Heart right ventricle (tissue), 16 donors: ENCODE data around the gene THRSP. TPM values are rescaled to one million over a fixed set of nuclear protein-coding genes. Genes with fewer than 3 reads are reported as not detected.
A peak's percentile ranks its signal among the peaks of the same experiment; 100 is the strongest.

ENCODE experiments used
- ATAC-seq, 8 donors: fragments of 200-7000 bp; cut with Tn5 transposase; one replicate each; pipeline ENCODE4 v1.9.1; 2020; ENCODE audit warnings: mild to moderate bottlenecking in 8 of 8, moderate library complexity in 8 of 8, moderate number of reproducible peaks in 1 of 8
- DNase-seq, 2 donors: peaks; one replicate each; pipeline ENCODE4 v3.0.0-alpha.2; 2020
- H3K27ac ChIP-seq, 10 donors: fragments of 200-600 bp; sonication (generic) in 2 of 10; one replicate each; pipeline versions ENCODE4 v1.5.0 to v1.8.0; 2020 to 2022; ENCODE audit warnings: mild to moderate bottlenecking in 3 of 10
- H3K27me3 ChIP-seq, 7 donors: fragments of 200-600 bp; one replicate each; pipeline ENCODE4 v1.8.0; 2021 to 2022; ENCODE audit warnings: mild to moderate bottlenecking in 2 of 7
- H3K36me3 ChIP-seq, 9 donors: fragments of 200-600 bp; sonication (generic) in 1 of 9; one replicate each; pipeline versions ENCODE4 v1.5.0 to v1.8.0; 2020 to 2022; ENCODE audit warnings: mild to moderate bottlenecking in 2 of 9
- H3K4me1 ChIP-seq, 9 donors: fragments of 200-600 bp; sonication (generic) in 1 of 9; one replicate each; pipeline versions ENCODE4 v1.5.0 to v1.8.0; 2020 to 2022; ENCODE audit warnings: mild to moderate bottlenecking in 4 of 9
- H3K4me3 ChIP-seq, 10 donors: fragments of 200-600 bp; sonication (generic) in 2 of 10; one replicate each; pipeline versions ENCODE4 v1.5.0 to v1.8.0; 2020 to 2022; ENCODE audit warnings: mild to moderate bottlenecking in 7 of 10, moderate library complexity in 2 of 10
- H3K9me3 ChIP-seq, 11 donors: fragments of 200-600 bp in 10 of 11; sonication (generic) in 2 of 11; one replicate each; pipeline versions ENCODE4 v1.5.0 to v1.8.0; 2013 to 2022; ENCODE audit warnings: mild to moderate bottlenecking in 2 of 11, control low read depth in 1 of 11, moderate library complexity in 1 of 11
- CTCF ChIP-seq, 9 donors: fragments of 200-600 bp; sonication (generic) in 2 of 9; IDR thresholded peaks; one replicate each; pipeline versions ENCODE4 v1.5.0 to v1.8.0; 2021 to 2022; ENCODE audit warnings: antibody characterized with exemption in 9 of 9, mild to moderate bottlenecking in 5 of 9, moderate library complexity in 1 of 9
- WGBS, 2 donors: extraction: QIAGEN DNeasy Blood & Tissue Kit; methylation state at CpG; one replicate each; pipeline ENCODE4 v1.1.7; 2013; ENCODE audit warnings: inconsistent platforms in 1 of 2; 5-methylcytosine and 5-hydroxymethylcytosine counted together
- intact Hi-C, 10 donors: fragments of 100-400 bp; cut with DNase I; formaldehyde crosslinking; loops; one replicate each; pipeline versions ENCODE4 v1.11.1 to v1.14.2; 2022
- polyA plus RNA-seq, 2 donors: library from polyadenylated mRNA; stranded (reverse); fragments of 200-250 nt; gene quantifications; one replicate each; pipeline ENCODE4 v1.2.3, GENCODE V29; 2013
- total RNA-seq, 10 donors: library from RNA; stranded (reverse); fragmentation: NEBNext Ultra II Directional in 3 of 10; extraction: Animal tissue kit (Norgen Biotek cat#: 25700) in 3 of 10; gene quantifications; one replicate each; pipeline versions ENCODE4 v1.2.1 to v1.2.4, GENCODE V29; 2021 to 2023
- donor health status: Arrhythmogenic right ventricular cardiomyopathy.
- donor health status: ischemic (EF 13 %, LVEDD 7.1; RV severe dilation, severe dysfunction).
- donor health status: healthy with polysubstance abuse.
- donor health status: DM: no; HTN: yes; CAD: no.
- donor health status: DM: no; HTN: no; CAD: no.
- donor health status: ischemic (EF 25% LVEDD 6.9; RV normal size, moderate dysfunction).
- donor health status: ischemic (EF 25% LVEDD 5.7; RV mildly dilated, moderate dysfunction).
- donor health status: healthy.
- donor health status: DM: yes; HTN: yes; CAD: no.
- donor health status: Ischemic cardiomyopathy.
- donor health status: ischemic (EF 35%, LVEDD 5.7; RV mildly dilated, moderate dysfunction).
- donor health status: nonischemic (EF 11% LVEDD 7.7; RV severe dilation, severe dysfunction).
- donor health status: DM: yes; HTN: yes; CAD: no.
- donor health status: PGD.
- donor health status: ischemic (EF 29% LVEDD 5.4; RV normal size, mild dysfunction).
- donor health status: nonischemic (EF 23%, LVEDD 6.1; RV moderate dilation, normal function).

THRSP gene
- total and polyA plus RNA-seq, 12 donors = 0.21 to 25.4 (median 4.0) TPM; not detected in 3

- DNase-seq (no peak), ATAC-seq (peak in 1 of 8 donors; percentile 47)
- peaks cover 0 to 6% (median 0%) of the 10 kb centered on the region in 9 donors for H3K4me1 ChIP-seq
- peaks cover 0 to 73% (median 0%) of the 10 kb centered on the region in 9 donors for H3K36me3 ChIP-seq
- H3K4me3 ChIP-seq = no peak overlapping the region
- intact Hi-C loops = no loop called here
- WGBS, 2 donors = 48 to 56% methylated on average over 5 of the region's 5 CpGs
- no peaks in the 10 kb centered on the region for H3K9me3 ChIP-seq
- no peak for TF ChIP-seq CTCF (IDR thresholded peaks at IDR 0.05)
- H3K27ac ChIP-seq = no peak overlapping the region
- no peaks in the 10 kb centered on the region for H3K27me3 ChIP-seq
Observed at GRCh38 chr11:78100261-78100660, 36.6 kb downstream of the THRSP start.

DNA sequence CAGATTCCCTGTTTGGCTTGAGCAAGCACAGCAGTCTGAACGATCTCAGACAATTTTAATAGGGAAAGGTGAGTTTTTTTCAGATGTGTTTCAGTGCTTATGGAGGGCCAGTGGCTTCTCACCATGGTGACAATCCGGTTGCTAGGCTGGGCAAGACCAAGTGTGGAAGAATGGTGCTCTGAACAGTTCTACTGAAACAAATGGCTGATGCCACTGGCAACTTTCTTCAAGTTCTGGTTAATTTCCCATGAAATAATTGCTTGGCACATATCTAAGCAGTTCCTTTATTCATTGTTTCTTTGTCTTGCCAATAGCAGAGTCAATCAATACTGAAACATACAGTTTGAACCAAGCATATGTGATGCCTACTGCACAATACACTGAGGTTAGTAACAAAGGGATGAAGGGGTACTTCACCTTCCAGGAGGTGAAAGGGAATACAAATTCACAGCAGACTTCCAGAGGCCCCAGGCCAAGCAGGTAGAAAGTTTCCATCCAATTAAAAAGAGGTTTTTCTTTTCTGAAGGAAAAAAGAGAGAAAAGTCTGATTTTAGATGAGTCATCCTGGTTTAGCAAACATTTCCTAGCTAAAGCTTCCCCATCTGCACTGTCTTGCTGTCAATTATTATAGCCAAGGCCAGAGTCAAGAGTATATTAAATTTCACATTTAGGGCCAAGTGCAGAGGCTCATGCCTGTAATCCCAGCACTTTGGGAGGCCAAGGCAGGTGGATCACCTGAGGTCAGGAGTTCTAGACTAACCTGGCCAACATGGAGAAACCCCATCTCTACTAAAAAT is 37.2 kb downstream of the THRSP start:
- intact Hi-C loops = no loop called here
- WGBS, 2 donors = 82 to 84% methylated on average over 2 of the region's 2 CpGs
- TF ChIP-seq CTCF (IDR thresholded peaks at IDR 0.05) = no peak

GRCh38 chr11:78109081-78110015 is 45.7 kb downstream of the THRSP start:
- no peak for TF ChIP-seq CTCF (IDR thresholded peaks at IDR 0.05)
- WGBS, 2 donors = 76% methylated on average over 3 of the region's 3 CpGs
- peaks cover 0 to 95% (median 3%) of the 10 kb centered on the region in 9 donors for H3K36me3 ChIP-seq

More for the DNA sequence above, 37.2 kb downstream of the THRSP start:
- peaks cover 0 to 6% (median 0%) of the 10 kb centered on the region in 9 donors for H3K4me1 ChIP-seq
- no peak for ATAC-seq
- no peak overlapping the region for H3K4me3 ChIP-seq
- H3K9me3 ChIP-seq = no peaks in the 10 kb centered on the region
- H3K27me3 ChIP-seq = no peaks in the 10 kb centered on the region
- peaks cover 0 to 77% (median 0%) of the 10 kb centered on the region in 9 donors for H3K36me3 ChIP-seq
- no peak for DNase-seq
- no peak overlapping the region for H3K27ac ChIP-seq

DNA sequence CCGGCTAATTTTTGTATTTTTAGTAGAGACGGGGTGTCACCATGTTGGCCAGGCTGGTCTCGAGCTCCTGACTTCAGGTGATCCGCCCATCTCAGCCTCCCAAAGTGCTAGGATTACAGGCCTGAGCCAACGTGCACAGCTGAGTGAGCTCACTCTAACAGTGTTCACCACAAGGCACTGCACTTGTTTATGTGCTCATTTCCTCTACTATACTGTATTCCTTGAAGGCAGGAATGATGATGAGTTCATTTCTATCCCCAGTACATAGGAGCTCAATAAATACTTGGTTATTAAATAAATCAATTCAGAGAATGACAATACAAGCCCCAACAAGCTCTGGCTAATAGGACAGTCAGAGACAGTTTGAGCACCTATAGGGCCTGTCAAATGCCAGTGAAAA is 46.7 kb downstream of the THRSP start:
- H3K27ac ChIP-seq = no peak overlapping the region
- ATAC-seq = no peak
- H3K9me3 ChIP-seq = no peaks in the 10 kb centered on the region
- H3K27me3 ChIP-seq = no peaks in the 10 kb centered on the region
- WGBS, 2 donors = 93% methylated on average over 5 of the region's 5 CpGs
- peaks cover 0 to 93% (median 3%) of the 10 kb centered on the region in 9 donors for H3K36me3 ChIP-seq
- no peaks in the 10 kb centered on the region for H3K4me1 ChIP-seq
- no peak overlapping the region for H3K4me3 ChIP-seq
- intact Hi-C loops = no loop called here
- no peak for TF ChIP-seq CTCF (IDR thresholded peaks at IDR 0.05)
- no peak for DNase-seq

More at GRCh38 chr11:78109081-78110015, 45.7 kb downstream of the THRSP start:
- ATAC-seq = no peak
- H3K27ac ChIP-seq = no peak overlapping the region
- no peaks in the 10 kb centered on the region for H3K9me3 ChIP-seq
- no peak for DNase-seq
- intact Hi-C loops = no loop called here
- H3K27me3 ChIP-seq = no peaks in the 10 kb centered on the region
- no peaks in the 10 kb centered on the region for H3K4me1 ChIP-seq
- no peak overlapping the region for H3K4me3 ChIP-seq
